ENCODE data around the gene CASP8AP2. TPM values are rescaled to one million over a fixed set of nuclear protein-coding genes. Genes with fewer than 3 reads are reported as not detected.

The CASP8AP2 gene
- total and polyA plus RNA-seq, 2 of the 13 experiments (the other 11 are each of a cell fraction or from before 2014, with no cell fraction given) = 5.7 to 13.5 TPM

GRCh38 chr6:89895276-89895874 lies 65.7 kb downstream of the CASP8AP2 start (continued):
- TF ChIP-seq ZHX1 (CRISPR knock-in tag; IDR thresholded peaks at IDR 0.05; ENCODE audit: low read depth) = peak; percentile 73; the same call in 1 of the 2 replicates
- TF ChIP-seq ZNF235 (CRISPR knock-in tag; IDR thresholded peaks at IDR 0.05; ENCODE audit: borderline replicate concordance) = peak; percentile 45; the same call in 1 of the 2 replicates
- TF ChIP-seq ZC3H4 (CRISPR knock-in tag; IDR thresholded peaks at IDR 0.05; ENCODE audit: borderline replicate concordance) = peak; percentile 62; the same call in 1 of the 2 replicates
- TF ChIP-seq ZC3H13 (CRISPR knock-in tag; IDR thresholded peaks at IDR 0.05) = peak; percentile 37; the same call in 1 of the 2 replicates
- peak; percentile 62 for TF ChIP-seq GATAD1 (CRISPR knock-in tag; IDR thresholded peaks at IDR 0.05)
- peak; percentile 97 for TF ChIP-seq ZBTB44 (CRISPR knock-in tag; IDR thresholded peaks at IDR 0.05)
- TF ChIP-seq ZNF616 (CRISPR knock-in tag; IDR thresholded peaks at IDR 0.05; ENCODE audit: low read depth) = peak; percentile 63; the same call in 1 of the 2 replicates
- 0 out of 2 replicates have a peak, but pooled peaks have one; percentile 36 for TF ChIP-seq ZNF317 (CRISPR knock-in tag; IDR thresholded peaks at IDR 0.05)
- no peak for TF ChIP-seq HOXA3 (CRISPR knock-in tag; IDR thresholded peaks at IDR 0.05)
- TF ChIP-seq ZNF142 (CRISPR knock-in tag; IDR thresholded peaks at IDR 0.05) = peak; percentile 67; the same call in 1 of the 2 replicates
- TF ChIP-seq NCOA1 (CRISPR knock-in tag; IDR thresholded peaks at IDR 0.05) = no peak
- 0 out of 2 replicates have a peak, but pooled peaks have one; percentile 35 for TF ChIP-seq ZNF737 (CRISPR knock-in tag; IDR thresholded peaks at IDR 0.05; ENCODE audit: borderline replicate concordance)
- peak; percentile 73; the same call in 1 of the 2 replicates for TF ChIP-seq MIER3 (CRISPR knock-in tag; IDR thresholded peaks at IDR 0.05; ENCODE audit: borderline replicate concordance)
- peak; percentile 70; the same call in 1 of the 2 replicates for TF ChIP-seq GPN1 (CRISPR knock-in tag; IDR thresholded peaks at IDR 0.05; ENCODE audit: borderline replicate concordance)
- peak; percentile 62 for TF ChIP-seq FOXO1 (CRISPR knock-in tag; IDR thresholded peaks at IDR 0.05)
- TF ChIP-seq ZKSCAN8 (CRISPR knock-in tag; IDR thresholded peaks at IDR 0.05; ENCODE audit: borderline replicate concordance) = peak; percentile 50; the same call in 1 of the 2 replicates
- TF ChIP-seq ZNF605 (CRISPR knock-in tag; IDR thresholded peaks at IDR 0.05) = peak; percentile 56; the same call in 1 of the 2 replicates
- no peak for TF ChIP-seq ZSCAN29 (CRISPR knock-in tag; conservative IDR thresholded peaks at IDR 0.05)
- TF ChIP-seq MXD4 (CRISPR knock-in tag; IDR thresholded peaks at IDR 0.05) = peak; percentile 70; the same call in 1 of the 2 replicates
- TF ChIP-seq ZNF260 (CRISPR knock-in tag; IDR thresholded peaks at IDR 0.05; ENCODE audit: borderline replicate concordance, low read depth) = no peak

Data from HepG2 (cell line).